ENCODE data around the gene RNASE12. TPM values are rescaled to one million over a fixed set of nuclear protein-coding genes. Genes with fewer than 3 reads are reported as not detected.

RNASE12 gene
- total and polyA plus RNA-seq, 9 of the 15 experiments (the other 6 are each of a cell fraction or from before 2014, with no cell fraction given), result 0.24 TPM; not detected in 8

DNA sequence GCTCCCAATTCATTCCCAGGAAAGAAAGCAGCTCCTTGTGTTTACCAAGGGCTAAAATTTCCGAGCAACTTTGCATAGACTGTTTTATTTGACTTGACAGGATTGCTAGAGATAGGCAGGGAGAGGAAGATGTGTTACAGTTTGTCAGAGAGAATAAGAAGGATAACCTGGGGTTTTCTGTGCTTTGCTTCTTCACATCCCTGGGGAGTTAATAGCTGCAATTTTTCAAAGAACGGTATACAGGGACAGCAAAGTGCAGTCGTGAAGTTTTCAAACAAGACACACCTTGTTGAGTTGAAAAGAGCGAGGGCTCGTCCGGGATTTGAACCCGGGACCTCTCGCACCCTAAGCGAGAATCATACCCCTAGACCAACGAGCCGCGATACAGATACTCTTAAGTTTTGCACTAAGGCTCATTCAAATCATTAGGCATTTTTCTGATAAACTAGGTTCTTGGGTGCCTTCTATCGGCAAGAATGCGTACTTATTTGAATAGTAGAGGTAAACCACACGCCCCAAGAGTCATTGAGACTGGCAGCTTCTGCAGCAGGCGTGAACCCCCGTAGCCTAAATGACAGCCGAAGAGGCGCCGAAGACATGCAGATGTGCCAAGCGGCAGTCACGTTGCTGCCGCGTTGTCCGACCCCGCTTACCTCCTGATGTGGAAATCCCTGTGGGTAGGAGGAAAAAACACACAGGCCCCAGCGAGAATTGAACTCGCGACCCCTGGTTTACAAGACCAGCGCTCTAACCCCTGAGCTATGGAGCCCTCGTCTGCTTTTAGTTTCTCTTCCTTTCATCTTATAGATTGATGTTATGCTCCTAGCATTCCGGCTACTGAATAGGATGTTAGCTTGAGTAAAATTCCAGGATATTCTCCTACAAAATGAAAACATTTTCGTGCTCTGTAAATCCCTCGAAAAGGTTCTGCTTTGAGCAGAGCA is 22.2 kb upstream of the RNASE12 start (continued):
- 0 out of 4 replicates have a peak, but pooled peaks have one; percentile 9 to 15 for TF ChIP-seq NRF1 (conservative IDR thresholded peaks at IDR 0.05 in 1 of 2, IDR thresholded peaks at IDR 0.05 in 1 of 2)
- no peak; the same call in 1 of the 2 replicates for TF ChIP-seq CEBPG (CRISPR knock-in tag; IDR thresholded peaks at IDR 0.05)
- peak; percentile 37 to 47; a peak in 1 of 4 replicates for TF ChIP-seq CEBPG (tag; conservative IDR thresholded peaks at IDR 0.05 in 1 of 2, IDR thresholded peaks at IDR 0.05 in 1 of 2)
- no peak for TF ChIP-seq ZBTB8A (IDR thresholded peaks at IDR 0.05; ENCODE audit: partially characterized antibody)
- no peak for TF ChIP-seq IFI16 (CRISPR knock-in tag; IDR thresholded peaks at IDR 0.05)
- TF ChIP-seq CEBPB (tag; IDR thresholded peaks at IDR 0.05), result peak; percentile 84
- TF ChIP-seq HNRNPLL (IDR thresholded peaks at IDR 0.05; ENCODE audit: low read depth, low read length, poor library complexity, severe bottlenecking), result peak; percentile 26
- TF ChIP-seq CUX1 (CRISPR knock-in tag; IDR thresholded peaks at IDR 0.05), result no peak
- TF ChIP-seq NR2F6 (CRISPR knock-in tag; IDR thresholded peaks at IDR 0.05), result no peak
- peak in 1 of 2 experiments; percentile 33 for TF ChIP-seq NCOA2 (IDR thresholded peaks at IDR 0.05; ENCODE audit: partially characterized antibody in 2 of 2)
- no peak for TF ChIP-seq ZNF232 (CRISPR knock-in tag; IDR thresholded peaks at IDR 0.05)
- peak; percentile 46 to 72; a peak in 3 of 4 replicates for TF ChIP-seq HDAC1 (IDR thresholded peaks at IDR 0.05)
- TF ChIP-seq RNF2 (IDR thresholded peaks at IDR 0.05), result no peak
- no peak for TF ChIP-seq KLF6 (CRISPR knock-in tag; IDR thresholded peaks at IDR 0.05; ENCODE audit: borderline replicate concordance)
- TF ChIP-seq ZNF174 (CRISPR knock-in tag; IDR thresholded peaks at IDR 0.05), result no peak
- no peak for TF ChIP-seq E2F1 (CRISPR knock-in tag; IDR thresholded peaks at IDR 0.05)
- TF ChIP-seq U2AF1 (optimal IDR thresholded peaks at IDR 0.05; ENCODE audit: low read depth, low read length), result no peak
- 0 out of 2 replicates have a peak, but pooled peaks have one; percentile 17 for TF ChIP-seq HCFC1 (IDR thresholded peaks at IDR 0.05; ENCODE audit: low read depth, low read length)
- TF ChIP-seq ZNF507 (tag; conservative IDR thresholded peaks at IDR 0.05), result no peak
- TF ChIP-seq SMAD1 (IDR thresholded peaks at IDR 0.05; ENCODE audit: low read depth, low read length, partially characterized antibody), result no peak
- peak; percentile 94 for TF ChIP-seq ZNF764 (CRISPR knock-in tag; IDR thresholded peaks at IDR 0.05; ENCODE audit: low read depth)
- no peak for TF ChIP-seq HIVEP1 (CRISPR knock-in tag; IDR thresholded peaks at IDR 0.05)

Data from K562 (cell line).